Stomach (tissue), 9 donors: ENCODE measurements around the gene DACH1. TPM values are rescaled to one million over a fixed set of nuclear protein-coding genes. Genes with fewer than 3 reads are reported as not detected.

Experiments used
- DNase-seq, 2 donors: peaks; one replicate each; pipeline versions ENCODE4 v3.0.0 to v3.0.0-alpha.2; 2013 to 2019
- H3K27ac ChIP-seq, 5 donors: fragments of 200-600 bp in 4 of 5; sonication (generic) in 4 of 5; one replicate each; pipeline ENCODE4 v1.5.1; 2013 to 2019; ENCODE audit warnings: mild to moderate bottlenecking in 1 of 5, moderate library complexity in 1 of 5
- H3K27me3 ChIP-seq, 3 donors: fragments of 200-600 bp; sonication (generic); one replicate each; pipeline ENCODE4 v1.5.1; 2017 to 2019; ENCODE audit warnings: mixed run types in 1 of 3
- H3K36me3 ChIP-seq, 4 donors: fragments of 200-600 bp; sonication (generic); 1 replicate in 3 of 4; 2 replicates in 1 of 4; pipeline ENCODE4 v1.5.1; 2016 to 2019
- H3K4me1 ChIP-seq, 4 donors: fragments of 200-600 bp; sonication (generic); one replicate each; pipeline ENCODE4 v1.5.1; 2016 to 2019
- H3K4me3 ChIP-seq, 4 donors: fragments of 200-600 bp; sonication (generic) in 3 of 4; one replicate each; pipeline ENCODE4 v1.5.1; 2016 to 2019; ENCODE audit warnings: mild to moderate bottlenecking in 1 of 4
- H3K9me3 ChIP-seq, 4 donors: fragments of 200-600 bp; sonication (generic); one replicate each; pipeline ENCODE4 v1.5.1; 2016 to 2019
- EP300 ChIP-seq: sonication (generic); formaldehyde crosslinking; IDR thresholded peaks from one replicate; pipeline ENCODE4 v1.6.1; 2017; ENCODE audit warnings: antibody characterized with exemption
- POLR2A ChIP-seq, 4 donors: fragments of 450-650 bp; IDR thresholded peaks; one replicate each; pipeline ENCODE4 v1.6.1; 2016; ENCODE audit warnings: antibody characterized with exemption in 4 of 4, control low read depth in 2 of 4, mild to moderate bottlenecking in 1 of 4, moderate library complexity in 1 of 4
- POLR2AphosphoS5 ChIP-seq, 3 donors: sonication (generic); formaldehyde crosslinking; IDR thresholded peaks; one replicate each; pipeline ENCODE4 v1.6.1; 2016; ENCODE audit warnings: antibody characterized with exemption in 3 of 3
- WGBS, 5 donors: extraction: QIAGEN DNeasy Blood & Tissue Kit in 3 of 5; methylation state at CpG; one replicate each; pipeline versions ENCODE4 v1.1.5 to v1.1.7; 2013 to 2018; 5-methylcytosine and 5-hydroxymethylcytosine counted together
- intact Hi-C: fragments of 100-400 bp; cut with DNase I; formaldehyde crosslinking; loops from one replicate; pipeline ENCODE4 v1.15.1; 2023; ENCODE audit warnings: low total_unique reads
- polyA plus RNA-seq, 3 donors: library from polyadenylated mRNA; stranded (reverse); fragments of 200-250 nt; gene quantifications; one replicate each; pipeline ENCODE4 v1.2.3, GENCODE V29; 2013
- total RNA-seq, 5 donors: library from RNA; depleted of rRNA; stranded (reverse); fragments of >200 nt; gene quantifications; one replicate each; pipeline versions ENCODE4 v1.1.0 to v1.2.3, GENCODE V29; 2014 to 2016
- TF ChIP-seq, protein P1 (sequence below), 7 experiments: fragments of 450-650 bp in 4 of 7; fragments of 200-600 bp in 3 of 7; sonication (generic) in 3 of 7; IDR thresholded peaks; one replicate each; pipeline ENCODE4 v1.5.1; 2016 to 2019; ENCODE audit warnings: antibody characterized with exemption in 7 of 7, control low read depth in 2 of 7, mild to moderate bottlenecking in 1 of 7
- donor health status: healthy with polysubstance abuse.
- donor health status: Bipolar disorder and iron deficiency.
- donor health status: healthy.

The DACH1 gene
- total and polyA plus RNA-seq, 8 donors = 0.28 to 9.4 (median 2.9) TPM; not detected in 1

DNA sequence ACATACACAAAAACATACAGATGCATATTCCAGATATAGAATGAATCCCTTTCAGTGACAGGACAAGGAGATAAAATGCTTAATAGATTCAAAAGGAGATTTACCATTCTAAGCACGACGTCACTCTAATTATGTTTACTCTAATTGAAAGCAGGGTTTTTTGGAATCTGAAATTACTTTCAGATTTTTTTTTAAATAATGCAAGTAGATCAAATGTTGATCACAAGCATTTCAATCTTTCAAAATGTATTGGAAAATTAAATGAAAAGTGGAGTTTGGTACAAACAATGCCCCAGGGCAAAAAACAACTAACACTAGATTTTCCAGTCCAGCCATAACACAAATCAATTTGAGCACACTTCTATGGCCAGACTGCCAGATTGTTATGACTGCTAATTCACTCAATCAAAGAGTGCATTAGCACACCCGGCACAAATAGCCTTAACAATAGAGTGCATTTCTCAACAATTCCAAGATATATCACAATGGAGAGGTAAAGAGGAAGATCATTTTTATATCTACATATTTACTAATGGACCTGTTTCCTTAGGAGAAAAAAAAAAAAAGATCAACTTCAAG, 4.3 kb upstream of the DACH1 start:
- Histone ChIP-seq H3K36me3 (no peaks in the 10 kb centered on the region), H3K27me3 (peaks cover 0 to 55% (median 14%) of the 10 kb centered on the region in 3 donors), H3K27ac (no peak overlapping the region), H3K4me1 (peaks cover 0 to 14% (median 13%) of the 10 kb centered on the region in 4 donors), H3K4me3 (no peak overlapping the region), H3K9me3 (no peaks in the 10 kb centered on the region)
- WGBS, 5 donors = 58 to 64% (median 63%) methylated on average over 3 of the region's 3 CpGs
- intact Hi-C loops = no loop called here
- no peak for DNase-seq
- TF ChIP-seq, protein P1, sequence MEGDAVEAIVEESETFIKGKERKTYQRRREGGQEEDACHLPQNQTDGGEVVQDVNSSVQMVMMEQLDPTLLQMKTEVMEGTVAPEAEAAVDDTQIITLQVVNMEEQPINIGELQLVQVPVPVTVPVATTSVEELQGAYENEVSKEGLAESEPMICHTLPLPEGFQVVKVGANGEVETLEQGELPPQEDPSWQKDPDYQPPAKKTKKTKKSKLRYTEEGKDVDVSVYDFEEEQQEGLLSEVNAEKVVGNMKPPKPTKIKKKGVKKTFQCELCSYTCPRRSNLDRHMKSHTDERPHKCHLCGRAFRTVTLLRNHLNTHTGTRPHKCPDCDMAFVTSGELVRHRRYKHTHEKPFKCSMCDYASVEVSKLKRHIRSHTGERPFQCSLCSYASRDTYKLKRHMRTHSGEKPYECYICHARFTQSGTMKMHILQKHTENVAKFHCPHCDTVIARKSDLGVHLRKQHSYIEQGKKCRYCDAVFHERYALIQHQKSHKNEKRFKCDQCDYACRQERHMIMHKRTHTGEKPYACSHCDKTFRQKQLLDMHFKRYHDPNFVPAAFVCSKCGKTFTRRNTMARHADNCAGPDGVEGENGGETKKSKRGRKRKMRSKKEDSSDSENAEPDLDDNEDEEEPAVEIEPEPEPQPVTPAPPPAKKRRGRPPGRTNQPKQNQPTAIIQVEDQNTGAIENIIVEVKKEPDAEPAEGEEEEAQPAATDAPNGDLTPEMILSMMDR (IDR thresholded peaks at IDR 0.05) = no peak
- TF ChIP-seq POLR2A (IDR thresholded peaks at IDR 0.05) (no peak), POLR2AphosphoS5 (IDR thresholded peaks at IDR 0.05) (no peak), EP300 (no peak)

DNA sequence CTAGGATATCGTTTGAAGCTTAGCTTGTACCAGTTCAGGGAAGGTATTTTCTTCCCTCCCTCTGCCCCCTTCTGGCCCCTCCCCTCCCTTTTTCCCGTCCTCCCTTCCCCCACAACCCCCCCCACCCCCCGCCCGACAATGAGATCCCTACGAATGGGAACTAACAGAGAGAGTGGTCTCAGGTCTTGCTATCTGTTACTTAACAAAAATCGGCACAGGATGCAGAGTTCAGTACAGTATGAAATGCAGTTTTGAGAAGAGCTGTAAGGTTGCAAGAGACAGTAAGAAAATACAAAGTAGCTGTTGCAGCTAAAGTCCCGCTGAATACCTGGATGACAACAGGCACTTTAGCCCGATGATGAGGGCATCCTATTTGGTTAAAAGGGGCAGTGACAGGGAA, 3.1 kb upstream of the DACH1 start:
- intact Hi-C loops = no loop called here
- WGBS, 5 donors = 21 to 47% (median 30%) methylated on average over 8 of the region's 8 CpGs
- no peak overlapping the region for H3K27ac ChIP-seq
- peaks cover 3 to 66% (median 25%) of the 10 kb centered on the region in 3 donors for H3K27me3 ChIP-seq
- H3K9me3 ChIP-seq = no peaks in the 10 kb centered on the region
- no peak for DNase-seq
- no peak for TF ChIP-seq EP300
- TF ChIP-seq POLR2AphosphoS5 (IDR thresholded peaks at IDR 0.05) = no peak
- TF ChIP-seq, protein P1 (IDR thresholded peaks at IDR 0.05) = no peak
- no peak for TF ChIP-seq POLR2A (IDR thresholded peaks at IDR 0.05)
- H3K4me3 ChIP-seq = no peak overlapping the region
- peaks cover 10 to 26% (median 24%) of the 10 kb centered on the region in 4 donors for H3K4me1 ChIP-seq
- H3K36me3 ChIP-seq = no peaks in the 10 kb centered on the region

DNA sequence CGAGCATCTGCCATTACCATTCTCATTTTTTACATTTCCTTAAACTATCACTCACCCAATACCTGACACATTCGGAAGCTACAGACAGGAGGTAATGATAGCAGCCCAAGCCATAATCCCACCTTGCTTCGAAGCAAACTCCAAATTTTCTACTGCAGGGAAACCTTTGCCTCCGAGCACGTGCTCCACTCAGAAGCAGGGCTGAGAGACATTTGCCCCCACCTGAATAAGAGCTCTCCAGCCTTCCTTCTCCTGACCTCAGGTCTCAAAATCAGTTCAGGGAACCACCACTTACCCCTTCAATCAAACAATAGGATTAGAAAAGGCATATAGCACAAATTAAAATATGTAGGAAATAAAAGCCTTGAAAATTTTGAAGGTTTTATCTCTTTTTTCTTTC, 2.3 kb upstream of the DACH1 start:
- H3K4me1 ChIP-seq = peaks cover 12 to 34% (median 30%) of the 10 kb centered on the region in 4 donors
- TF ChIP-seq POLR2AphosphoS5 (IDR thresholded peaks at IDR 0.05) (no peak), EP300 (no peak), POLR2A (IDR thresholded peaks at IDR 0.05) (no peak)
- TF ChIP-seq, protein P1 (IDR thresholded peaks at IDR 0.05) = no peak
- DNase-seq = no peak
- H3K27ac ChIP-seq = no peak overlapping the region
- no peak overlapping the region for H3K4me3 ChIP-seq
- peaks cover 9 to 75% (median 33%) of the 10 kb centered on the region in 3 donors for H3K27me3 ChIP-seq
- WGBS, 5 donors = 81 to 89% (median 87%) methylated on average over 5 of the region's 5 CpGs
- no peaks in the 10 kb centered on the region for H3K9me3 ChIP-seq
- no peaks in the 10 kb centered on the region for H3K36me3 ChIP-seq
- intact Hi-C loops = no loop called here

DNA sequence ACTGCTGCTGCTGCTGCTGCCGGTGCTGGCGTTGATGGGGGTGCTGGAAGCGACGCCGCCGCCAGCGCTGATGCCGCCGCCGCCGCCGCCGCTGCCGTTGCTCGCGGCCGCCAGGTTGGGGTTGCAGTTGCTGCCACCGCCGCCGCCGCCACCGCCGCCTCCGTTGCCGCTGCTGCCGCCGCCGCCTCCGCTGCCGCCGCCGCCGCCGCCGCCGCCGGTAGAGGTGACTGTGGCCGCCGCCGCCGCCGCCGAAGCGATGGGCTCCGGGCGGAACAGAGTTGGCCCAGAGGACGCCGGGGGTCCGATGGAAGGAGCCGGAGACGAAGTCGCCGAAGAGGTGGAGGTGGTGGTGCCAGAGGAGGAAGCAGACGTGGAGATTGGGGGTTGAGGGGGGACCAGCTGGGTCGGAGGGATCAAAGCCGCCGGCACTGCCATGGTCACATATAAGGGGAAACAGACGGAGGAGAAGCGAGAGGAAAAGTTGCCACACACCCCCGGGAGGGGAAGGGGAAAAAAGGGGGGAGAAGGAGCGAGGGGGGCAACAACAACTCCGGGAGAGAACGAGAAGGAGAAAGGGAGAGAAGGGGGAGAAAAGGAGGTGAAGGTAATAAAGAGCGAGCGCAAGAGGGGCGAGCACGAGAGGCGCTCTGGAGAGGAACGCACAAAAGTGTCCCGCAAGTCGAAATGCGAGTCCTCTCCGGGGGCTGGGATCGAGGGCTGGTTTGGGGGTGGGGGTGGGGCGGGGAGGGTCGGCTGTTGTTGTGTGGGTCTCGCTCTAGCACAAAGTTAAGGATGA, 471 bp downstream of the DACH1 start:
- H3K27ac ChIP-seq = peak overlapping the region; percentile 60 to 82 (median 69)
- peaks cover 9 to 88% (median 36%) of the 10 kb centered on the region in 3 donors for H3K27me3 ChIP-seq
- DNase-seq = peak; percentile 31 to 72
- no peaks in the 10 kb centered on the region for H3K36me3 ChIP-seq
- 0 to 5% (median 1%) methylated on average over 34 to 77 of the region's 77 CpGs for WGBS, 5 donors
- H3K4me1 ChIP-seq = peaks cover 12 to 36% (median 31%) of the 10 kb centered on the region in 4 donors
- TF ChIP-seq, protein P1 (IDR thresholded peaks at IDR 0.05) = no peak
- no peak for TF ChIP-seq POLR2AphosphoS5 (IDR thresholded peaks at IDR 0.05)
- H3K9me3 ChIP-seq = no peaks in the 10 kb centered on the region
- intact Hi-C loops = no loop called here
- H3K4me3 ChIP-seq = peak overlapping the region; percentile 52 to 75 (median 58)
